Measurements from ENCODE around the gene RPTOR.

Gene RPTOR

DNA sequence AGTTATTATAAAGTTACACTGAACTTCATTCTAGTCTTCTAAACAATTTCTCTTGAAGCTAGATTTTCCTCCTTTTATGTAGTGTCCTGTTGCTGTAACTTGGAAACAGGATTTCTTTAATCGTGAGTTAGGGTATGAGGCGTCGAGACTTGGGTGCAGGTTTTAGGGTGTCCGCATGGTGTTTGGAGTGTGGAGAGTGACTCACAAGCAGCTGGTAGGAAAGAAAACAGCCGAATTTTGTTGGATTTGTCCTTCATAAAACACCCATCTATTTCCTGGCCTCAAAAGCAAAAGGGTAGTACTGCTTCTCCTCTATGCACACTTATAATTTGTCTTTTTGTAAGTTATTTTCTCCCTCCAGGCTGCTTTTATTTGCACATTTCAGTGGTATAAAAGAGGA, 1.6 kb downstream of the RPTOR start:
- Histone ChIP-seq H3K4me3 (ENCODE audit: low read length) (no peak overlapping the region), H3K36me3 (ENCODE audit: control insufficient read depth, insufficient read depth, low read length) (no peaks in the 10 kb centered on the region), H3K27ac (ENCODE audit: low read length) (no peak overlapping the region), H3K9me3 (ENCODE audit: control insufficient read depth, insufficient read depth, low read length) (no peaks in the 10 kb centered on the region), H3K27me3 (ENCODE audit: control insufficient read depth, insufficient read depth, low read length) (no peaks in the 10 kb centered on the region; the same call in 1 of the 2 replicates), H3K4me1 (ENCODE audit: control insufficient read depth, insufficient read depth, low read length) (no peaks in the 10 kb centered on the region)
- WGBS (ENCODE audit: insufficient coverage, insufficient read length): no CpG with 5 or more reads among the region's 5 CpGs
- no peak for DNase-seq (ENCODE audit: low read depth, low spot score)

DNA sequence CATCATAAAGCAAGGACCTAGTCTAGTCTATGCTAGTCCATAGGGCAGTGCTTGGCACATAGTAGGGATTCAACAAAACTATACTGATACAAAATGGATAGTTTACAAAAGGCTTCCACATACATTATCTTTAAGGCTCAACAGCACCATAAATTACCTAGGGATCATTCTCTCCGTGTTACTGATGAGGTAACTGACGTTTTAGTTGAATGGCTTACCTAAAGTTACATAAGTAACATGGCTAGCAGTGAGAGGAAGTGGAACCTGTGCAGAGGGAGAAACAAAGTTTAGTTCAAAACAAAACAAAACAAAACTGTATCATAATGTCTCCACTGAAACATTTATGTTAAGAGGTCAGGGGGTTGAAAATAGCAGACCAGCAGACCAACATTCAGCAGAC, 7.9 kb downstream of the RPTOR start:
- H3K9me3 ChIP-seq (ENCODE audit: control insufficient read depth, insufficient read depth, low read length): no peaks in the 10 kb centered on the region
- no peaks in the 10 kb centered on the region for H3K4me1 ChIP-seq (ENCODE audit: control insufficient read depth, insufficient read depth, low read length)
- no peak overlapping the region for H3K4me3 ChIP-seq (ENCODE audit: low read length)
- no peak for DNase-seq (ENCODE audit: low read depth, low spot score)
- WGBS (ENCODE audit: insufficient coverage, insufficient read length): no CpG with 5 or more reads among the region's 2 CpGs
- H3K27me3 ChIP-seq (ENCODE audit: control insufficient read depth, insufficient read depth, low read length): no peaks in the 10 kb centered on the region
- H3K27ac ChIP-seq (ENCODE audit: low read length): no peak overlapping the region
- H3K36me3 ChIP-seq (ENCODE audit: control insufficient read depth, insufficient read depth, low read length): no peaks in the 10 kb centered on the region

DNA sequence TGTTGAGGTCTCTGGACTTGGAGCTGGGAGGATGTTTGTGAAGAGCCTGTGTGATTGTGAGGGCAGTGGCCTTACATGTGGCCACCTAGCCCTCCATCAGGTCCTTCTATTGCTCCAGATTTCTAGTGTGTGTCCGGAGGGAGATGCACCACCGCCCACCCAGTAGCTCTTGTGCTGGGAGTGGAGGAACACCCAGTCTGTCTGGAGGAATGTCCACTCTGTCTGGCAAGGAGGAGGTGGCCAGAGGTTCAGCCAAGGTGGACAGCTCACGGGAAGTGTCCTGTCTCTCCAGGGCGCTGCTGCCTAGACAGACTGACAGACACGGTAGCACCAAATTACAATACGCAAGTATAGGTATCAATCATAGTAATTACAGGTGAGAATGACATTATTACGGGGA, 10.6 kb downstream of the RPTOR start:
- no peaks in the 10 kb centered on the region for H3K36me3 ChIP-seq (ENCODE audit: control insufficient read depth, insufficient read depth, low read length)
- H3K27me3 ChIP-seq (ENCODE audit: control insufficient read depth, insufficient read depth, low read length): no peaks in the 10 kb centered on the region; the same call in 1 of the 2 replicates
- H3K27ac ChIP-seq (ENCODE audit: low read length): no peak overlapping the region
- no peaks in the 10 kb centered on the region for H3K4me1 ChIP-seq (ENCODE audit: control insufficient read depth, insufficient read depth, low read length)
- no CpG with 5 or more reads among the region's 7 CpGs for WGBS (ENCODE audit: insufficient coverage, insufficient read length)
- DNase-seq (ENCODE audit: low read depth, low spot score): no peak
- H3K4me3 ChIP-seq (ENCODE audit: low read length): no peak overlapping the region
- no peaks in the 10 kb centered on the region for H3K9me3 ChIP-seq (ENCODE audit: control insufficient read depth, insufficient read depth, low read length)

DNA sequence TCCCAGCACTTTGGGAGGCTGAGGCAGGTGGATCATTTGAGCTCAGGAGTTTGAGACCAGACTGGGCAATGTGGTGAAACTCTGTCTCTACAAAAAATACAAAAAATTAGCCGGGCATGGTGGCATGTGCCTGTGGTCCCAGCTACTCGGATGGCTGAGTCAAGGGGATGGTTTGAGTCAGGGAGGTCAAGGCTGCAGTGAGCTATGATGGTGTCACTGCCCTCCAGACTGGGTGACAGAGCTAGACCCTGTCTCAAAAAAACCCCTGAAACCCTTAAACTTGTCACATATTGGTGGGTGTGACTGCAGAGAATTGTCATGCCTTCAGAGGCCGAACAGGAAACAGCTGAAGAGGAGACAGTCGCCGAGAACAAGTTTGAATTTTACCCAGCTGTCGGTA, 13.4 kb downstream of the RPTOR start:
- Histone ChIP-seq H3K36me3 (ENCODE audit: control insufficient read depth, insufficient read depth, low read length) (no peaks in the 10 kb centered on the region), H3K4me3 (ENCODE audit: low read length) (no peak overlapping the region), H3K27ac (ENCODE audit: low read length) (no peak overlapping the region), H3K9me3 (ENCODE audit: control insufficient read depth, insufficient read depth, low read length) (no peaks in the 10 kb centered on the region), H3K4me1 (ENCODE audit: control insufficient read depth, insufficient read depth, low read length) (no peaks in the 10 kb centered on the region), H3K27me3 (ENCODE audit: control insufficient read depth, insufficient read depth, low read length) (no peaks in the 10 kb centered on the region; the same call in 1 of the 2 replicates)
- WGBS (ENCODE audit: insufficient coverage, insufficient read length): no CpG with 5 or more reads among the region's 6 CpGs
- no peak for DNase-seq (ENCODE audit: low read depth, low spot score)

DNA sequence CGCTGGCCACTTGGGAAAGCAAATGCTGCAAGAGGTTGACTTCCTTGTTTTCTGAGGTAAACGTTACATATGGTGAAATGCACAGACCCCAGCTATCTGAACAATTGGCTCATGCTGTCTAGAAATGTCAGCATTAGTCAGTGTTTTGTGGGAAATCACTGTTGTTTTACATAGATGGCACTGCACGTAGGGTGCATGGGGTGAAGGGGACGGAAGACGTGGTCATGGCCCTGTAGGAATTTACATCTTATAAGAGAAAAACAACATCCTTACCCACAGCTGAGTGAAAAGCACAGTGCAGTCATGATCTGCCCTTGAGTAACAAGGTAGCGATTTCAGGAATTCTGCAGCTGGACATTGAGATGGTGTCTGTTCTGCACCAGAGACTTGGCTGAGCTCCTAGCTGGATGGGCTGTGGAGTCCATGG, 15.2 kb downstream of the RPTOR start:
- no CpG with 5 or more reads among the region's 6 CpGs for WGBS (ENCODE audit: insufficient coverage, insufficient read length)

DNA sequence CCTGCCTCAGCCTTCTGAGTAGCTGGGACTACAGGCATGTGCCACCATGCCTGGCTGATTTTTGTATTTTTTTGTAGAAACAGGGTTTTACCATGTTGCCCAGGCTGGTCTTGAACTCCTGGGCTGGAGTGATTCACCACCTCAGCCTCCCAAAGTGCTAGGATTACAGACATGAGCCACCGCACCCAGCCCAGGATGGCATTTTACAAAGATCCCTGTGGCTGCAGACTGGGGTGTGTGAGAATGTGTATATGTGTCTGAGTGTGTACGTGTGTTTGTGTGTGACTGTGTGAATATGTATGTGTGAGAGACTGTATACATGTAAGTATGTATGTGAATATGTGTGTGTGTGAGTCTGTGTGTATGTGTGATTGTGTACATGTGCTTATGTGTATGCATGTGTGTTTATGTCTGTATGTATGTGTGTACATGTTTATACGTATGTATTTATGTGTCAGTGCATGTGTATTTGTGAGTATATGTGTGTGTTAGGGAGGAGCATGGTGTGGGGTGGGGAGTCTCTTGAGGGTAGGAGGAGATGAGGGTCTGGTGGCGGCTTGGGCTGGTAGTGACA, 17.0 kb downstream of the RPTOR start:
- Histone ChIP-seq H3K36me3 (ENCODE audit: control insufficient read depth, insufficient read depth, low read length) (no peaks in the 10 kb centered on the region), H3K4me3 (ENCODE audit: low read length) (no peak overlapping the region), H3K9me3 (ENCODE audit: control insufficient read depth, insufficient read depth, low read length) (no peaks in the 10 kb centered on the region), H3K27ac (ENCODE audit: low read length) (no peak overlapping the region), H3K27me3 (ENCODE audit: control insufficient read depth, insufficient read depth, low read length) (peaks cover 21% of the 10 kb centered on the region), H3K4me1 (ENCODE audit: control insufficient read depth, insufficient read depth, low read length) (no peaks in the 10 kb centered on the region)
- whole genome bisulfite sequencing (ENCODE audit: insufficient coverage, insufficient read length): no CpG with 5 or more reads among the region's 4 CpGs
- DNase-seq (ENCODE audit: low read depth, low spot score): no peak

More for the DNA sequence above, 15.2 kb downstream of the RPTOR start:
- no peaks in the 10 kb centered on the region for H3K4me1 ChIP-seq (ENCODE audit: control insufficient read depth, insufficient read depth, low read length)
- H3K27me3 ChIP-seq (ENCODE audit: control insufficient read depth, insufficient read depth, low read length): peaks cover 9% of the 10 kb centered on the region
- H3K36me3 ChIP-seq (ENCODE audit: control insufficient read depth, insufficient read depth, low read length): no peaks in the 10 kb centered on the region
- no peak for DNase-seq (ENCODE audit: low read depth, low spot score)
- no peak overlapping the region for H3K27ac ChIP-seq (ENCODE audit: low read length)
- H3K9me3 ChIP-seq (ENCODE audit: control insufficient read depth, insufficient read depth, low read length): no peaks in the 10 kb centered on the region
- H3K4me3 ChIP-seq (ENCODE audit: low read length): no peak overlapping the region

DNA sequence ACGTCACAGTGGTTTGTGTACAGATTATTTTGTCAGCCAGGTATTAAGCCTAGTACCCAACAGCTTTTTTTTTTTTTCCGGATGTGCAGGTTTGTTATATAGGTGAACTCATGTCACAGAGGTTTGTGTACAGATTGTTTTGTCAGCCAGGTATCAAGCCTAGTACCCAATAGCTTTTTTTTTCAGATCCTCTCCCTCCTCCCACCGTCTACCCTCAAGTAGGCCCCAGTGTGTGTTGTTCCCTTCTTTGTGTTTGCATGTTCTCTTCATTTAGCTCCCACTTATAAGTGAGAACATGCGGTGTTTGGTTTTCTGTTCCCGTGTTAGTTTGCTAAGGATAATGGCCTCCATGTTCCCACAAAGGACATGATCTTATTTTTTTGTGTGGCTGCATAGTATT, 19.9 kb downstream of the RPTOR start:
- H3K27me3 ChIP-seq (ENCODE audit: control insufficient read depth, insufficient read depth, low read length): peaks cover 21% of the 10 kb centered on the region
- no peak for DNase-seq (ENCODE audit: low read depth, low spot score)
- H3K9me3 ChIP-seq (ENCODE audit: control insufficient read depth, insufficient read depth, low read length): no peaks in the 10 kb centered on the region
- H3K36me3 ChIP-seq (ENCODE audit: control insufficient read depth, insufficient read depth, low read length): no peaks in the 10 kb centered on the region
- no peak overlapping the region for H3K4me3 ChIP-seq (ENCODE audit: low read length)
- no peak overlapping the region for H3K27ac ChIP-seq (ENCODE audit: low read length)
- no peaks in the 10 kb centered on the region for H3K4me1 ChIP-seq (ENCODE audit: control insufficient read depth, insufficient read depth, low read length)
- WGBS (ENCODE audit: insufficient coverage, insufficient read length): no CpG with 5 or more reads among the region's 5 CpGs

DNA sequence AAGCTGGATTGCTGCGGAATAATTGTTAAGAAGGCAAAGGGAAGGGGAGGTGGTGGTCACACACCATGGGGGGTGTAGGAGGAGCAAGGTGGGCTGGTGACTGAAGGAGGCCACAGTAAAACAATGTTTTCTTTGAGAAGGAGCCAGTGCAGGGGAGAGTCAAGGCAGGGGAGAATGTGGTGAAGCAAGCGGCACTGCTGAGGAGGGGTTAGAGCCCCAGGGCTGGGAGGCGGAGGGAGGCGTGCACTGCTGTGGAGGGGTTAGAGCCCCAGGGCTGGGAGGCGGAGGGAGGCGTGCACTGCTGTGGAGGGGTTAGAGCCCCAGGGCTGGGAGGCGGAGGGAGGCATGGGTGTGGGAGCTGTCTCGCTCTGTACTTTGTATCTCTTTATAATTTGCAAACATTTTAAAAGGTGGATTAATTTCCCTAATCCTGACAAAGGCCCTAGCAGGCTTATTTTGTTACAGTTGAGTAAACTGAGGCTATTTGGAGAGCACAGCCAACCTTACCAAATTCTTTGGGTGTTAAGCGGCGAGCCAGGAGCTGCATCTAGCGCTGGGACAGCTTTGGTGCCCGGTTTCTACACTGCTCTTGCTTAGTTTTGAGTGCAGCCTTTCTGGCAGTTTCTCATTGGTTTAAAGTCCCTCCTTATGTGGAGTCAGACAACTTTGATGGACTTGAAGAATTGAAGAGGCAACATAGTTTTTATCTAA, 20.9 kb downstream of the RPTOR start:
- no peaks in the 10 kb centered on the region for H3K9me3 ChIP-seq (ENCODE audit: control insufficient read depth, insufficient read depth, low read length)
- DNase-seq (ENCODE audit: low read depth, low spot score): no peak
- no peaks in the 10 kb centered on the region for H3K4me1 ChIP-seq (ENCODE audit: control insufficient read depth, insufficient read depth, low read length)
- H3K27me3 ChIP-seq (ENCODE audit: control insufficient read depth, insufficient read depth, low read length): peaks cover 21% of the 10 kb centered on the region
- H3K4me3 ChIP-seq (ENCODE audit: low read length): no peak overlapping the region
- no peaks in the 10 kb centered on the region for H3K36me3 ChIP-seq (ENCODE audit: control insufficient read depth, insufficient read depth, low read length)
- H3K27ac ChIP-seq (ENCODE audit: low read length): no peak overlapping the region
- no CpG with 5 or more reads among the region's 12 CpGs for whole genome bisulfite sequencing (ENCODE audit: insufficient coverage, insufficient read length)

DNA sequence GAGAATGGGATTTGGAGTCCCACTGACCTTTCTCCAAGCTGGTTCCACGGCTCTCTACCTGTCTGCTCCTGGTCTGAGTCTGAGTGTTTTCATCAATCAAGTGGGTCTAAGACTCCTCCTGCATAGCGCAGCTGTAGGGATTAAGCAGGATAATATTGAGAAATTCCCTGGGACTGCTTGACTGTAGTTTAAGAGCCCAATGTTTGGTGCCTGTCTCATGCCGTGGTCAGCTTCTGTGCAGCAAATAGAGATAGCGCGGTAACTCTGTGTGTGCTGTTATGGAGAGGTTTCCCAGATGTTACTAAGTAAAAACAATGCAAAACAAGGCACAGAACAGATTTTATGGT, 21.4 kb downstream of the RPTOR start:
- DNase-seq (ENCODE audit: low read depth, low spot score): no peak
- no CpG with 5 or more reads among the region's 5 CpGs for WGBS (ENCODE audit: insufficient coverage, insufficient read length)
- no peaks in the 10 kb centered on the region for H3K9me3 ChIP-seq (ENCODE audit: control insufficient read depth, insufficient read depth, low read length)
- H3K4me3 ChIP-seq (ENCODE audit: low read length): no peak overlapping the region
- peaks cover 21% of the 10 kb centered on the region for H3K27me3 ChIP-seq (ENCODE audit: control insufficient read depth, insufficient read depth, low read length)
- no peaks in the 10 kb centered on the region for H3K36me3 ChIP-seq (ENCODE audit: control insufficient read depth, insufficient read depth, low read length)
- H3K4me1 ChIP-seq (ENCODE audit: control insufficient read depth, insufficient read depth, low read length): no peaks in the 10 kb centered on the region
- H3K27ac ChIP-seq (ENCODE audit: low read length): no peak overlapping the region

DNA sequence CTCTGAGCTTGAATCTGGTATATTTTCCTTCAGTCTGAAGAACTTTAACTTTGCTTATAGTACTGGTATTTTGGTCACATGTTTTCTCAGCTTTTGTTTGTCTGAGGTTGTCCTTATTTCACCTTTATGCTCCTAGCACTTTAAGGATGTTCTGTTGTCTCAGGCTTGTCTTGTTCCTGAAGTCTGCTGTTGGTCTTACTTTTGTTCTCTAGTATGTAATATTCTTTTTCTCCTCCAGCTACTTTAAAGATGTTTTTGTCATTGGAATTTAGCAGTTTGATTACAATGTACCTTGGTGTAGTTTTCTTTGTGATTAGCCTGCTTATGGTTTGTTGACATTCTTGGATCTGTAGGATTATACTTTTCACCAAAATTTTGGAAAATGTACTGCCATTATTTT, 23.6 kb downstream of the RPTOR start:
- DNase-seq (ENCODE audit: low read depth, low spot score): no peak
- H3K4me1 ChIP-seq (ENCODE audit: control insufficient read depth, insufficient read depth, low read length): no peaks in the 10 kb centered on the region
- no peak overlapping the region for H3K4me3 ChIP-seq (ENCODE audit: low read length)
- H3K27ac ChIP-seq (ENCODE audit: low read length): no peak overlapping the region
- H3K27me3 ChIP-seq (ENCODE audit: control insufficient read depth, insufficient read depth, low read length): peaks cover 21% of the 10 kb centered on the region
- no peaks in the 10 kb centered on the region for H3K36me3 ChIP-seq (ENCODE audit: control insufficient read depth, insufficient read depth, low read length)
- no peaks in the 10 kb centered on the region for H3K9me3 ChIP-seq (ENCODE audit: control insufficient read depth, insufficient read depth, low read length)

DNA sequence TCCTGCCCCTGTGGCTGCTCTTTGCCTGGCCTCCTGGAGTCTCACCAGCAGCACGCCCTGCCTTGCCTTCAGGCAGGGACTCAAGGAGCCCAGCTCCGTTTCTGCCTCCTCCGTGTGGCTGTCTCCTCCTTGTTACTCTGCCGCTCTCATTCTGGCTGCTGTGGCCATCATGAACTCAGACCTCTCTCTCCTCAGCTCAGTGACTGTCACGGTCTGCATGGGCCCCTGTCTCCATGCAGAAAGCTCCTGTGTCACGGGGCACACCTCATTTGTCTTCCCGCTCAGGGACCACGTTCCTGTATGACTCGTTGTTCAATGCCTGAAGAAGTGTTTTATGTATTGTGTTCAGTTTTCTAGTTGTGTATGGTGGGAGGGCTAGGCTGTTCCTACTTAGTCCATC, 25.3 kb downstream of the RPTOR start:
- Histone ChIP-seq H3K9me3 (ENCODE audit: control insufficient read depth, insufficient read depth, low read length) (no peaks in the 10 kb centered on the region), H3K36me3 (ENCODE audit: control insufficient read depth, insufficient read depth, low read length) (no peaks in the 10 kb centered on the region), H3K27me3 (ENCODE audit: control insufficient read depth, insufficient read depth, low read length) (peaks cover 11% of the 10 kb centered on the region), H3K4me1 (ENCODE audit: control insufficient read depth, insufficient read depth, low read length) (no peaks in the 10 kb centered on the region), H3K27ac (ENCODE audit: low read length) (no peak overlapping the region), H3K4me3 (ENCODE audit: low read length) (no peak overlapping the region)
- no peak for DNase-seq (ENCODE audit: low read depth, low spot score)
- no CpG with 5 or more reads among the region's 9 CpGs for WGBS (ENCODE audit: insufficient coverage, insufficient read length)
